HCT116 (cell line): ENCODE results near the gene CARD14. TPM values are rescaled to one million over a fixed set of nuclear protein-coding genes. Genes with fewer than 3 reads are reported as not detected.

ENCODE experiments used
- ATAC-seq: fragments of 200-7000 bp; cut with Tn5 transposase; 2 replicates; pipeline ENCODE4 v1.9.1; 2020; ENCODE audit warnings: mild to moderate bottlenecking, moderate library complexity
- BruUV-seq: library from RNA; stranded (reverse); fragments of 400-500 nt; replicated peaks from 2 replicates; lab custom pipeline; 2021; lab: Mats Ljungman, UMichigan
- CTCF ChIA-PET: fragments of 300-600 bp; sonication (Branson Sonifier 250); formaldehyde crosslinking; loops from one replicate; lab custom pipeline; 2021; ENCODE audit warnings: antibody characterized with exemption; lab: Charles Lee
- POLR2A ChIA-PET: fragments of 300-600, 350-600 bp; sonication (Branson Sonifier 250); formaldehyde crosslinking; loops from one replicate; lab custom pipeline; 2021; ENCODE audit warnings: antibody characterized with exemption; lab: Charles Lee
- RAD21 ChIA-PET, 2 experiments: fragments of 300-600 bp; sonication (Branson Sonifier 250); formaldehyde crosslinking; loops; one replicate each; lab custom pipeline; 2023; ENCODE audit warnings: low total read pairs in 2 of 2; ENCODE audit not compliant: uncharacterized antibody in 2 of 2, unreplicated experiment in 2 of 2, low non-redundant PET in 1 of 2; lab: Charles Lee
- DNase-seq: peaks from one replicate; pipeline ENCODE4 v3.0.0-alpha.2; 2010; ENCODE audit warnings: low read depth, low spot score
- H2AFZ ChIP-seq: fragments of 200-600 bp; shearing (Covaris generic), sonication (generic); 2 replicates; pipeline ENCODE4 v1.6.1; 2017; ENCODE audit warnings: low read depth, mixed run types, mixed read lengths, antibody characterized with exemption, low read length; ENCODE audit not compliant: poor library complexity, severe bottlenecking
- H3K27ac ChIP-seq: 2 replicates; pipeline ENCODE4 v1.5.1; 2012; ENCODE audit warnings: low read depth, low read length
- H3K27me3 ChIP-seq: fragments of 200-600 bp; sonication (generic); 2 replicates; pipeline ENCODE4 v1.6.1; 2016; ENCODE audit warnings: mixed run types, low read length, mixed read lengths; ENCODE audit not compliant: insufficient read depth
- H3K36me3 ChIP-seq, 2 experiments: fragments of 200-500 bp in 1 of 2; fragments of 200-600 bp in 1 of 2; sonication (Bioruptor generic) in 1 of 2; sonication (generic) in 1 of 2; 2 replicates each; pipeline versions ENCODE4 v1.5.1 to v1.6.1; 2014 to 2016; ENCODE audit warnings: low read length in 2 of 2, inconsistent platforms in 1 of 2, mixed read lengths in 1 of 2, mixed run types in 1 of 2; ENCODE audit not compliant: insufficient read depth in 2 of 2, control insufficient read depth in 1 of 2
- H3K4me1 ChIP-seq, 2 experiments: fragments of 200-600 bp in 1 of 2; sonication (generic) in 1 of 2; 2 replicates each; pipeline versions ENCODE4 v1.5.1 to v1.6.1; 2012 to 2017; ENCODE audit warnings: low read length in 2 of 2, inconsistent platforms in 1 of 2, mild to moderate bottlenecking in 1 of 2, mixed read lengths in 1 of 2, mixed run types in 1 of 2, moderate library complexity in 1 of 2; ENCODE audit not compliant: insufficient read depth in 2 of 2, control insufficient read depth in 1 of 2
- H3K4me2 ChIP-seq: fragments of 200-600 bp; sonication (generic); 2 replicates; pipeline ENCODE4 v1.6.1; 2017; ENCODE audit warnings: mixed run types, low read length, mixed read lengths
- H3K4me3 ChIP-seq, 2 experiments: fragments of 200-600 bp in 1 of 2; sonication (generic) in 1 of 2; replicated peaks in 1 of 2; 2 replicates each; pipeline ENCODE4 v1.5.1; 2011 to 2016; ENCODE audit warnings: low read length in 2 of 2, control low read depth in 1 of 2, low read depth in 1 of 2, mild to moderate bottlenecking in 1 of 2, mixed read lengths in 1 of 2, mixed run types in 1 of 2
- H3K79me2 ChIP-seq: fragments of 200-600 bp; sonication (generic); 2 replicates; pipeline ENCODE4 v1.6.1; 2017; ENCODE audit warnings: mild to moderate bottlenecking, mixed run types, low read length, moderate library complexity, mixed read lengths; ENCODE audit not compliant: insufficient read depth
- H3K9ac ChIP-seq: fragments of 200-600 bp; sonication (generic); 2 replicates; pipeline ENCODE4 v1.6.1; 2016; ENCODE audit warnings: low read length, mixed read lengths
- H3K9me2 ChIP-seq: fragments of 200-600 bp; sonication (generic), shearing (Covaris generic); 2 replicates; pipeline ENCODE4 v1.6.1; 2017; ENCODE audit warnings: mixed run types, mild to moderate bottlenecking, moderate library complexity; ENCODE audit not compliant: insufficient read depth
- H3K9me3 ChIP-seq, 2 experiments: fragments of 200-500 bp in 1 of 2; fragments of 200-600 bp in 1 of 2; sonication (Bioruptor generic) in 1 of 2; sonication (generic) in 1 of 2; 2 replicates each; pipeline ENCODE4 v1.6.1; 2014 to 2017; ENCODE audit warnings: low read length in 2 of 2, mixed read lengths in 2 of 2, inconsistent platforms in 1 of 2, low read depth in 1 of 2, mild to moderate bottlenecking in 1 of 2, mixed run types in 1 of 2, moderate library complexity in 1 of 2; ENCODE audit not compliant: control insufficient read depth in 1 of 2, insufficient read depth in 1 of 2
- H4K20me1 ChIP-seq: fragments of 200-600 bp; sonication (generic), shearing (Covaris generic); 2 replicates; pipeline ENCODE4 v1.6.1; 2017; ENCODE audit warnings: mixed run types, mild to moderate bottlenecking, moderate library complexity; ENCODE audit not compliant: insufficient read depth
- ATF3 ChIP-seq: IDR thresholded peaks from 2 replicates; pipeline ENCODE4 v1.6.1; 2012
- EGR1 ChIP-seq: IDR thresholded peaks from 2 replicates; pipeline ENCODE4 v1.6.1; 2012; ENCODE audit warnings: low read depth
- ELF1 ChIP-seq: IDR thresholded peaks from 2 replicates; pipeline ENCODE4 v1.6.1; 2012; ENCODE audit warnings: low read depth, borderline replicate concordance
- EZH2 ChIP-seq: fragments of 200-600 bp; sonication (generic); IDR thresholded peaks from 2 replicates; pipeline ENCODE4 v1.6.1; 2017; ENCODE audit warnings: antibody characterized with exemption, mixed run types
- FOSL1 ChIP-seq: IDR thresholded peaks from 2 replicates; pipeline ENCODE4 v1.6.1; 2012; ENCODE audit warnings: low read depth
- JUND ChIP-seq: IDR thresholded peaks from 2 replicates; pipeline ENCODE4 v1.6.1; 2012
- MAX ChIP-seq: IDR thresholded peaks from 2 replicates; pipeline ENCODE4 v1.6.1; 2012
- REST ChIP-seq: IDR thresholded peaks from 2 replicates; pipeline ENCODE4 v1.6.1; 2012; ENCODE audit warnings: low read depth
- SP1 ChIP-seq: IDR thresholded peaks from 2 replicates; pipeline ENCODE4 v1.6.1; 2012; ENCODE audit warnings: low read depth
- SRF ChIP-seq: IDR thresholded peaks from 2 replicates; pipeline ENCODE4 v1.6.1; 2012; ENCODE audit warnings: low read depth
- YY1 ChIP-seq: IDR thresholded peaks from 2 replicates; pipeline ENCODE4 v1.6.1; 2011; ENCODE audit warnings: low read length, low read depth, moderate library complexity, mild to moderate bottlenecking; ENCODE audit not compliant: insufficient replicate concordance; ENCODE audit errors: extremely low read depth
- ZNF274 ChIP-seq: fragments of 200-500 bp; sonication (Bioruptor generic); IDR thresholded peaks from 2 replicates; pipeline ENCODE4 v1.6.1; 2014; ENCODE audit warnings: mild to moderate bottlenecking, low read depth, low read length, inconsistent platforms
- intact Hi-C: fragments of 100-400 bp; cut with micrococcal nuclease; formaldehyde crosslinking; loops from 2 replicates; pipeline ENCODE4 v1.10.0; 2022
- total RNA-seq: library from RNA; stranded (reverse); gene quantifications from one replicate; pipeline ENCODE4 v1.2.1, GENCODE V29; 2021; ENCODE audit not compliant: unreplicated experiment

The CARD14 gene
- total RNA-seq, 1 experiment from 2014 or later = 0.25 TPM

- ChIA-PET POLR2A (interaction anchor here (1.3 kb wide), 1 partner anchor 8 kb away, joined by 3 read pairs; no protein-coding TSS in a partner anchor), RAD21 (no interaction called here), CTCF (no interaction called here)
- no peak overlapping the region for H3K4me3 ChIP-seq
- H3K79me2 ChIP-seq = peaks cover 78% of the 10 kb centered on the region
- H3K9me2 ChIP-seq = no peaks in the 10 kb centered on the region
- intact Hi-C loops = no loop called here
- no peak overlapping the region for H3K27ac ChIP-seq
- BruUV-seq = no TSS peak
- H3K4me1 ChIP-seq = peaks cover 12% of the 10 kb centered on the region in 2 experiments
- H3K9ac ChIP-seq = no peak overlapping the region
- no peaks in the 10 kb centered on the region for H3K27me3 ChIP-seq
- no peak overlapping the region for H2AFZ ChIP-seq
- H3K9me3 ChIP-seq = no peaks in the 10 kb centered on the region
- ATAC-seq (no peak), DNase-seq (no peak)
- H3K36me3 ChIP-seq = peaks cover 81 to 86% of the 10 kb centered on the region in 2 experiments
- no peak overlapping the region for H3K4me2 ChIP-seq
- peaks cover 27% of the 10 kb centered on the region; the same call in 1 of the 2 replicates for H4K20me1 ChIP-seq
- TF ChIP-seq REST (no peak), FOSL1 (no peak), YY1 (no peak), JUND (no peak), SP1 (no peak), ATF3 (no peak), ZNF274 (no peak), MAX (no peak), EZH2 (no peak), EGR1 (no peak), ELF1 (no peak), SRF (no peak)
- TF ChIP-seq, all 23 proteins: peak for 0
Observed at GRCh38 chr17:80141463-80142165, 28.2 kb upstream of the CARD14 start.
